GM15510 (cell line): ENCODE data around the gene MAP4.

Experiments
- POLR2A ChIP-seq: IDR thresholded peaks from 3 replicates; pipeline ENCODE4 v1.6.1; 2011; ENCODE audit warnings: borderline replicate concordance; ENCODE audit not compliant: insufficient read length; ENCODE audit errors: extremely low read depth

Gene MAP4

DNA sequence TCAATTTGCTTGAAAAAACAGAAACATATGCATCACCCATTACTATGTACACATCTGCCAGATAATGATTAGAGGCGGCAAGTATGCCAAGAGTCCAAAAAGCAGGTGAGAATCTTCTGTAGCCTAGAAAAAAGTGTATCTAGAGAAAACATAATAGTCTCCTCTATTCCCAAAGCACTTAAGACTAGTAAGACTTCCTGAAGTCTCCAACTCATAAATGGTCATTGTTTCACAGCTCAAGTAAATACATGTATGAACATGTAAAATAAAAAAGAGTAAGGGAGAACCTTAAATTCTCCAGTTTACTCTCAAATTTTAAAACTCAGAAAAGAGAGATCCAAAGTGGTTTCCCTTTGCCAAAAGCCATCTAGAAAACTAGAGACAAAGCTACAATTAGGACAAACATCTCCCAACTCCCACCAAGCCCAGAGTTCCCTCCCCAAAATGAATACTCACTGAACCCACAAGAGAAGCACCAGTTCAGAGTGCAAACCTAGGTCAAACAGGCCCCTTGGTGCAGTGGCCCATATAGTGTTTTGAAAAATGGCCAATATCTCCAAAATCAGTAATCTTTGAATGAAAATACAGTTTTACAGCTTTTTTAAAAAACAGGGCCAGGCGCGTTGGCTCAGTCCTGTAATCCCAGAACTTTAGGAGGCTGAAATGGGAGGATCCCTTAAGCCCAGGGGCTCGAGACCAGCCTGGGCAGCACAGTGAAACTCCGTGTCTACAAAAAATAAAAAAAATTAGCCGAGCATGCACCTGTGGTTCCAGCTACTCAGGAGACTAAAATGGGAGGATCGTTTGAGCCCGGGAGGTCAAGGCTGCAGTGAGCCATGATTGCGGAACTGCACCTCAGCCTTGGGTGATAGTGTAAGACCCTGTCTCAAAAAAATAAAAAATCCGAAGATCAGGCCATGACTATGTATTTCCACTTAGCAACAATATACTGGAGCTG, 11.0 kb upstream of the MAP4 start:
- no peak for TF ChIP-seq POLR2A

DNA sequence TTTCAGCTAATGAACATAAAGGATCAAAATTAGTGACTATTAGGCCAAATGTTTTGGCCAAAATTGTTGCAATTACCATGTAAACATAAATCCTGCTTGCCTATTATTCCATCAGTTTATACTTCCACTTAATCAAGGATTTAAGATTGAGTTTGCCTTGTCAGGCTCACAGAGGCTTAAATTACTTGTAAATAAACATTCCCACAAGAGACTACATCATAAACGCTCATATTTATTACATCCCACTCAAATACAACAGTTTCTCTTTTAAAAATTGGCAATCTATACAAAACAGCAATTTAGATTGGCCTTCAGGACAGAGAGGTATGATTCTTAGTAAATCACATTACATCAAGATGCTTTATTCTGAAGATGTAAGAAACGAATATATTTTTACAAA, 9.9 kb upstream of the MAP4 start:
- TF ChIP-seq POLR2A = no peak

DNA sequence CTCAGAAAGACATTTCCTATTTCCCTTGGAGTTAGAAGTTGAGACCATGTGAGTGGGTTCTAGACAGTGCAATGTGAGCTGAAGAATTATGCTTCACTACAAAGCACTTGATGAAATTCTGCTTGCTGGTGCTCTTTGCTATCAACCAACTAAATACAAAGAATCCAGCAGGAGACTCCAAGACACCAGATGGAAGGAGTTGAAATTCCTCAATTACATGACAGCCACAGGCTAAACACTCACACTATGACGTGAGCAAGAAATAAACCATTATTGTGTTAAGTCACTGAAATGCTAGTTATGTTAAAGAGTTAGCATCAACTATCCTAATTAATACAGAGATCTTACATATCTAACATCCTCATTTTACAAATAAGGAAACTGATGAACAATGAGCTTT, 8.2 kb upstream of the MAP4 start:
- TF ChIP-seq POLR2A = no peak

DNA sequence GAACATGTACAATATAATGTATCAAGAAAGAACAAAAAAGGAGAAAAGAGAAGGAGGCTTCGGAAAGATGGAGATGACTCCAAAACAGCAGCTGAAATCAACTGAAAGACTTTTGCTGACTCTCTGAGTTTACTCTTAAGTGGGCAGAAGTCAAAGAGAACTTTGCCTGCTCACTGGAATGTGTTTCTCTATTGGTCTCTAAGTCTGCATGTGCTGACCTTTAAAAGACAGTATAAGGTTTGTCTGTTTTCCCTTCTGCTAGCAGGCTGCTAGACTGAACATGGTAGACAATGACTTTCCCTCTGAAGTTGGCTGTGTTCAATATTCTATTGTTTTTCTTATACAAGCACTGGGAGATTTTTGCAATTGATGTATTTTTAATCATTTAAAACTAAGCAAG, 7.2 kb upstream of the MAP4 start:
- no peak for TF ChIP-seq POLR2A

DNA sequence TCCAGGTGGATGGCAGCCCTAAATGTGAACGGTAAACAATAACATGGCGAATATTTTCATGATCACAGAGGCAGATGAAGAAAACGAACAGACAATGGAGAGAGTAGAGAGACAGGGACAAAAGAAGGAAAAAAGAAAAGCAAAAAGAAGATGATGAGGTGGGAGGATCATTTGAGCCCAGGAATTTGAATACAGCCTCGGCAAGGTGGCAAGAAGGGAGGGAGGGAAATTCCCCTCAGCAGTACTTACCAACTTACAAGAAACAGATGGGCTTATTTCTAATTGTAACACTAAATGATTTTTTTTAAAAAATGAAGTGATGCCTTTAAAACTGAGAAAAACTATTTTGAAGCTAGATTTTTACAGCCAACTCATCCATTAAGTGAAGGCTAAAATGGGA, 6.0 kb upstream of the MAP4 start:
- no peak for TF ChIP-seq POLR2A

DNA sequence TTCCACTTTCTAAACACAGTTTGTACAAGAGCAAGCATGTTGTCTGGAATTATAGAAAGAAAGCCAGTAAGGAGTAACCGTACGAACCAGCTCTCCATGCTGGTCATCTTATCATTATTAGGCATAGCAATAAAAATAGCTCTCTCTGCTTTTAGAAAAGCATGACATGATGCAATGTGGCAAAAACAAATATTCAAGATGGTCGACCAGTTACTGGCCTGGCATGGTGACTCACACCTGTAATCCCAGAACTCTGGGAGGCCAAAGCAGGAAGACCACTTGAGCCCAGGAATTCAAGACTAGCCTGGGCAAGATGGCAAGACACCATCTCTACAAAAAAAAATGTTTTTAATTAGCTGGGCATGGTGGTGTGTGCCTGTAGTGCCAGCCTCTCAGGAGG, 2.6 kb upstream of the MAP4 start:
- no peak for TF ChIP-seq POLR2A

DNA sequence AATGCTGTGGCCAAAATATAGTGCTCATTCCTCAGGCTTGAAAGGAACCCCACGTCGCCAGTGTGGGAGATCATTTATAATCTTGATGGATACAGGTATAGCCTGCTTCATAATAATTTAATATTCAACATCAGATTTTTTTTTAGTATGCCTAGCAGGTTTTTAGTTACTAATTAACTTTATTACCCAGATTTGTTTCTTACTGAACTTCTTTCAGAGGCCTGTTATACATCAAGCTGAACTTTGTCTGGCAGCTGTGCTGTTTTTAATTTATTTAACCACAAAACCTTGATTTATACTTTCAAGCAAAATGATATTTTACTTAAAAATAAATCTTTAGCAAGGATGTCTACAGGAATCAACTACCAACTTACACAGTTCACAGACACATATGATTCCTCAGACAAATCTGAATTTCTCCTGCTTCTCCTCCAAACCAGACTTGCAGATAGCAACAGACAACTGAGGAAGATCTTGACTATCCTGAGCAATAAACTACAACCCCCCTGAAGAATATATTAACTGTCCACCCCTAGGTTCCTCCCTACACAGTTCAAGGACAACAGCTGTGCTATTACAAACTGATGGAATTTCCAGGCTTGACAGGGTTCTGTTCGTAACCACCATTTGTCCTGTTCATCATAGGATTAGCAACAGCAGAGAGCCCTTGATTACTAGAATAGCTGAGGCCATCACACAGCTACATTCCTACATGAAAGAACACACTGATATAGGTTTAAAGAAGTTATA, 610 bp downstream of the MAP4 start:
- no peak for TF ChIP-seq POLR2A

DNA sequence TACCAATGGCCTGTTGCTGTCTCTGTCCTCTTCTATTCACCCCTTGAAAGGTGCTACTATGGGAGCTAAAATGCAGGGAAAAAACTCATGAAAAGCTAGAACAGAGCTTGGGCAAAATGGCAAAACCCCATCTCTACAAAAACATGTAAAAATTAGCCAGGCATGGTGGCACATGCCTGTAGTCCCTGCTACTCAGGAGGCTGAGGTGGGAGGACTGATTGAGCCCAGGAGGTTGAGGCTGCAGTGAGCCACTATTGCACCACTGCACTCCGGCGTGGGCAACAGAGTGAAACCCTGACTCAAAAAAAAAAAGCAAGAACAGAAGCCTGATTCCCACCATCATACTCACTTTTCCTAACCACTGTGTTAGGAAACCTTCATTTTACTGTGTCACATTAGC, 1.9 kb downstream of the MAP4 start:
- TF ChIP-seq POLR2A = no peak

DNA sequence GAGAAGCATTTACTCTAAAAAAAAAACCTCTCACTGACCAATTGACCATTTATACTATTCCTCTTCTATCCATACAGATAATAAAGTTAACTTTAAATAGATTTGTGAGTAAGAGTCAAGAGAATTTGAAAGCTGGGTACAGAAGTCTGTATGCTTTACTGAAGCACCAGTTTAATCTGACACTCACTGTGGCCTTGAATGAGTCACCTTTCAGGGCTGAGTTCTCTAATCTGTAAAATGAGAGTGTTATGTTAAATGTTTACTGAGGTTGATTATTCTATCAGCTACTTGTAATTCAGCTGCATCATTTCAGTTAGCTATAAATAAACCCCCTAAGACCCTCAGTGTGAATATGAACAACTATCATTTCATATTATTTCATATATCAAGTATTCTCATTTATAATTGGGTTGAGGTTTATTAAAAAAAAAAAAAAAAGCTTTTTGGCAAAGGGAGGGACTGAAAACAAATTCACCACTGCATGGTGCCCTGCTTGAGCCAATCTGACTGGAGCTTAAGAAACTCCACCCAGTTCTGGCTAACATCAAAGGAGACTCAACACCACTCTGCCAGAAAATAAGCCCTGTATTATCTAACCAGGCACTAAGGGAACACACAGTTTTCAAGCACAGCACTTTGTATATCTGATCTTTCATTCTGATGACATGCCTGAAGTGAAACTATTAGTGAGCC, 2.8 kb downstream of the MAP4 start:
- TF ChIP-seq POLR2A = no peak

DNA sequence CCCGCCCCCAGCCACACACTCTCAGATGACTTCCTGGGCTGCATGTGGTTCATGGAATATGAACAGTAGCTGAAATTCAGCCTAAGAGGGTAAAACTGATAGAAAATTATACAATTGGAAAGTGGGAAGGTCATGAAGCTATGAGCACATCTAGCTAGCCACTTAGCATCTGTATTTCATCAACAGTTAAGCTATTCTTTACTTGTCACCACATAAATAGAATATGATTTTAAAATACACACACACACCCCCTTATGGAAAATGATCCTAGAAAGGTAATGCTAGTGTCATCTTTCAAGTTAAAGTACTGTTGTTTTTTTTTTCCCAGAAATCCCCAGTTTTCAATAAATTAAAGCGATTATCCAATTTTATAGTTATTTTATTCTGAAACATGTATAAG, 3.6 kb downstream of the MAP4 start:
- no peak for TF ChIP-seq POLR2A

DNA sequence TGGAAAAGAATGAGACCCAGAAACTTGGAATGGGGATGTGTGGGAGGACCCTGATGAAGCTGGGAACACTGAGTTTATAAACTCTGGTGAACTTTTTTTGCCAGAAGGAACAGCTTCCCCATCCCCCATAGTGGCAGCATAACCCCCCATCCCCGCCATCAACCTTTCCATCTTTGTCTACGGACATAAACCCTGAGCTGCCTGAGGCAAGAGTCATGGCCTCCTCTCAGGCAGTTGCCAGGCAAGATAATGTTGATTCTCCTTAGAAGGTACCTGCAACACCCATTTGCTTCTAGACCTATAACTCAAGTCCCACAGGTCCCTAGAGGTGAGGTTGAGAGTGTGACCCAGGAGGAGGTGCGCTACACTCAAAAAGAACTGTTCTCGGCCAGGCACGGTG, 11.5 kb downstream of the MAP4 start:
- no peak for TF ChIP-seq POLR2A

DNA sequence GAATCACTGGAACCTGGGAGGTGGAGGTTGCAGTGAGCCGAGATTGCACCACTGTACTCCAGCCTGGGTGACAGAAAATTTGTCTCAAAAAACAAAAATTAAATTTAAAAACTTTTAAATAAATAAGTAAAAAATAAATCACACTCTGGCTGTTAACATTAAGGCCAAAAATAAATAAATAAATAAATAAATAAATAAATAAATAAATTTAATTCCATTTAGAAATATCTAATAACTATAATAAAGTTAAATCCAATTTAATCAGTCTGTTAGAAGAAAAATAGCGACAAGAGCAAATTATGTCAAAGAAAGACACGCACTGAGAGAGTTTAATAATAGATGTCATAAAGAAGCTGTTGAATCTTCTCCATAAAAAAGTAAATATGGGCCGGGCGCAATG, 13.4 kb downstream of the MAP4 start:
- no peak for TF ChIP-seq POLR2A

DNA sequence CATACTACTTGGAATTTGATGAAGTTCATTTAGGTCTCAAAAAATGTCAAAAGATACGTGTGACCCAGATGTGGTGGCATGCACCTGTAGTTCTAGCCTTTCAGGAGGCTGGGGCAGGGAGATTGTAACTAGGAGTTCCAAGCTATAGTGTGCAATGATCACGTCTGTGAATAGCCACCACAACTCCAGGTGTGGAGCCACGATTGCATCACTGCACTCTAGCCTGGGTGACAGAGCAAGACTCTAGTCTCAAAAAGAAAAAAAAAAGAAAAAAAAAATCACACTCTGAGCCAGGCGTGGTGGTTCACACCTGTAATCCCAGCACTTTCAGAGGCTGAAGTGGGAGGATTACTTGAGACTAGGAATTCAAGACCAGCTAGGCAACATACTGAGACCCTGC, 14.2 kb downstream of the MAP4 start:
- TF ChIP-seq POLR2A = no peak

DNA sequence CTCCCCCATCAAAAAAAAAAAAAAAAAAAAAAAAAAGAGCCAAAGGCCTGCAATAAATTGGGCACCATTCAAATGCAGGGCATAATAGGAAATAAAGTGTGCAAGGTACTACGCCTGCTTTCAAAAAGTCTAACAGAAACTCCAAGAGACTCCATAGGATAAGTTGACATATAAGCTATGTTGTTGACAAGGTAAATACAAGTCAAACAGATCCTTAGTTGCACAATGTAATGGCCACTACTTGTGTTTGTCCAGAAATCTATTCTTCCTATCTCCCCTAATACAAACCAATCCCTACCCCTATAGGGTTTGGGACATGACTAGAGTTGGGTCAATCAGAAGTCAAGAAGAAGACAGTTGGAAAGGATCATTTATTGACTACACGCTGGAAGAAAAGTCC, 16.0 kb downstream of the MAP4 start:
- no peak for TF ChIP-seq POLR2A

DNA sequence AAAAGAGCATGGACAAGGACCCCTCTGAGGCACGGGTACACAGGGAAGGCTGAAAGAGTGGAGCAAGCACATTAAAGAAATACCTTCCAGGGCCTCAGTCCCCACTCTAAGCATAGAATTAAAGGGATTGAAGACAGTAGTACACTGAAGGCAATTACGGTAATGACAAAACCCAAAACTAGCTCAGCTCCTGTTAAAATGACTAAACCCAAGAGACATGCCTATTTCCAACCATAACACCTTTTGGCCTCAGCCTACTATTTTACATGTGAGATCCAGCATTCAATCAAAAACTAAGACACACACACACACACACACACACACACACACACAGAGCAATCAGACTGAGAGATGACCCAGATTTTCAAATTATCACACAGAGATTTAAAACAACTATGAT, 19.8 kb downstream of the MAP4 start:
- no peak for TF ChIP-seq POLR2A
